GM20000 (cell line): ENCODE results near the gene SLC25A26.

Experiments
- DNase-seq: peaks from one replicate; pipeline ENCODE4 v3.0.0; 2012; ENCODE audit warnings: low spot score
- TF ChIP-seq, protein P1 (sequence below): IDR thresholded peaks from 2 replicates; pipeline ENCODE4 v1.5.1; 2012; ENCODE audit warnings: mild to moderate bottlenecking, control low read depth; ENCODE audit errors: extremely low read depth, missing control alignments

The SLC25A26 gene

DNA sequence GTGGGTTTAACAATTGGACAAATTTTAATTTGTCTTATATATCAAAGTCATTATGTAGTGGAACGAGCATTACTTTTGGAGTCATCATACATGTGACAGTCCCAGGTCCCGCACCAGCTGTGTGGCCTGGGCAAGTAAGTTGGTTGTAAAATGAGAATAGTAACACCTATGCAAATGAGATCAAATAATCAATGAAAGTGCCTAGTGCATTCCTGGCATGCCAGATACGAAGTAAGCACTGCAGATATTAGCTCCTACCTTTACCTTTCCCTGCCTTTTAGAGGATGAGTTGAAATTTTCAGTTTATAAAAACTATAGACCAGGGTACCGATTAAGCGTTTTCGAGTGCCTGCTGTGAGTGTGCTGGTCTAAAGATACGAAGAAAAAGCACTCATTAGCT is 145.9 kb downstream of the SLC25A26 start:
- TF ChIP-seq, protein P1, sequence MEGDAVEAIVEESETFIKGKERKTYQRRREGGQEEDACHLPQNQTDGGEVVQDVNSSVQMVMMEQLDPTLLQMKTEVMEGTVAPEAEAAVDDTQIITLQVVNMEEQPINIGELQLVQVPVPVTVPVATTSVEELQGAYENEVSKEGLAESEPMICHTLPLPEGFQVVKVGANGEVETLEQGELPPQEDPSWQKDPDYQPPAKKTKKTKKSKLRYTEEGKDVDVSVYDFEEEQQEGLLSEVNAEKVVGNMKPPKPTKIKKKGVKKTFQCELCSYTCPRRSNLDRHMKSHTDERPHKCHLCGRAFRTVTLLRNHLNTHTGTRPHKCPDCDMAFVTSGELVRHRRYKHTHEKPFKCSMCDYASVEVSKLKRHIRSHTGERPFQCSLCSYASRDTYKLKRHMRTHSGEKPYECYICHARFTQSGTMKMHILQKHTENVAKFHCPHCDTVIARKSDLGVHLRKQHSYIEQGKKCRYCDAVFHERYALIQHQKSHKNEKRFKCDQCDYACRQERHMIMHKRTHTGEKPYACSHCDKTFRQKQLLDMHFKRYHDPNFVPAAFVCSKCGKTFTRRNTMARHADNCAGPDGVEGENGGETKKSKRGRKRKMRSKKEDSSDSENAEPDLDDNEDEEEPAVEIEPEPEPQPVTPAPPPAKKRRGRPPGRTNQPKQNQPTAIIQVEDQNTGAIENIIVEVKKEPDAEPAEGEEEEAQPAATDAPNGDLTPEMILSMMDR = no peak
- DNase-seq = no peak

DNA sequence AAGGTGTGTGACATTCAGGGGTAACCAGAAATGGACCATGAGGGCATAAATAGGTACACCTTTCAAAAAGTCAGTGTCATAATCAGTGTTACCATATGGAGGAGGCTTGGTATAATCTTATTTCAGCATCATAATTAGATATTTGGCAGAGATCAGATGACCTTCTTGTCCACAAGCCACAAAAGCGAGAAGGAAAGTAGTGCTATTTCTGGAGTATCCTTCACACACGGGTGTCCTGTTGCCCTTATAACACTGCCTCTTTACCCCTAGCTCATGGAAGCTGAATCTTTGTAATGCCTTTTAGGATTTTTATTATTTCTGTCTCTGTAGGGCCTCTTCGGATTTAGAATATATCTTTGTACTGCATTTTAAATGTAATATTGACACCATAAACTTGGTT is 147.2 kb downstream of the SLC25A26 start:
- no peak for DNase-seq
- TF ChIP-seq, protein P1 = no peak

DNA sequence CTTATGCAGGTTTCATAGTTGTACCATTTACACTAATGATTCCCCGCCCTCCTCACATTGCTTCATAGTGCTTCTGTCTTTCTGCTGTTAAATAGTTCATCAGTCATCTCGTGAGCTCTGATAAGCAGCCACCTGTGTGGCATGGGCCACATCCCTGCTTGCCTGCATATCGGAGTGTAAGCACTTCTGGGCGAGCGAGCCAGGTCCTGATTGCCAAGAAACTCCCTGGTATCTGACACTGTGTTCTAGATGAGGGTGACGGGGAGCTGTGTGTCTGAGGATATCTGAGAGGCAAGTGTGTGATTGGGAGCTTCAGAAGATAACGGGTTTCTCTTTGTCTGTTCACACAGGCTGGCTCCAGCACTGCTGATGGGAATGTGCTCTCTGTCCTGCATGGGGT is 149.4 kb downstream of the SLC25A26 start:
- no peak for DNase-seq
- TF ChIP-seq, protein P1 = no peak

DNA sequence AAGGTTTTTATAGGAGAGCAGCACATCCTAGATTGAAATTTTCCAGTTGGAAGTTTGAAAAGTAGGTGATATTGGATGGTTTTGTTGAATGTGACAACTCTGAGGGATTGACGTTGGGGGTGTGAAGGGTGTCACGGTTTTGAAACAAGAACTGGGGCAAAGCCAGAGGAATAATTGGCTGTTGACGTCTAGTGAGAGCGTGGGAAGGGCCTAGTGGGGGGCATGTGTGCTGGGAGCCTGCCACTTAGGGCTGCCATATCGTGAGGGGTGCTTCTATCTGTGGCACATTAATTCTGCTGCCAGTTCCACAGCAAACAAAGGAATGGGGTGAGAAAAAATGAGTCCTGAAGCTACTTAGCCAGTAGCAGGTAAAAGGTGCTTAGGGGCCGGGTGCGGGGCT is 150.6 kb downstream of the SLC25A26 start:
- TF ChIP-seq, protein P1 = no peak

DNA sequence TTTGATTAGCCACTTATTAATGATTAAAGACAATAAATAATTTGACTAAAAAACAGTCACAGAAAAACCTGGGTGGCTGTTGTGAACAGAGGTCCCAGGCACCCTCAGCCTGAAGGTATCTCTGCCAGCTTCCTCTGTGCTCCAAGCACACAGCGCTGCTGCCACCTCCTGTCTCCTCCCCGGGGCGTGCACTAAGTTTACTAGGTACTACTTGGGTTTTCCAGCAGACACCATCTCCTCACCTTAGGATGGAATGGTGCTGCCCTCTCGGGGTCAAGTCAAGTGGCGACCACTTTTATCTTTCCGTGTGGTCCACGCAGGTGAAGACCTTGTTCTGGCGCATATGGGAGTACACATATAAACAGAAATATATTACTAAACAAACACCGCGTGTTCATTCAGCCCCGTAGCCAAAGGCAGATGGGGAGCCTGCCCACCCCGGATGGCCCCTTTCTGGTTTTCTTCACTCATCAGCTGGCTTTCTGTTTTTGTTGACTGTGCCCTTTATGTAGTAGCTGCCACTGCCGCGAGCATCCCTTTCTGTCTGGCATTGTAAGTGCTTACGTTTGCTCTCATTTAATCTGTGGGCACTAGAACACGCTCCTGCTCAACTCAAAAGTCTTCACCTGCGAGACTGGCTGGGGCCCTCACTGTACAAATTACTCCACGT is 152.0 kb downstream of the SLC25A26 start:
- DNase-seq = peak; percentile 36
- TF ChIP-seq, protein P1 = no peak

More for the DNA sequence above, 150.6 kb downstream of the SLC25A26 start:
- DNase-seq = no peak

DNA sequence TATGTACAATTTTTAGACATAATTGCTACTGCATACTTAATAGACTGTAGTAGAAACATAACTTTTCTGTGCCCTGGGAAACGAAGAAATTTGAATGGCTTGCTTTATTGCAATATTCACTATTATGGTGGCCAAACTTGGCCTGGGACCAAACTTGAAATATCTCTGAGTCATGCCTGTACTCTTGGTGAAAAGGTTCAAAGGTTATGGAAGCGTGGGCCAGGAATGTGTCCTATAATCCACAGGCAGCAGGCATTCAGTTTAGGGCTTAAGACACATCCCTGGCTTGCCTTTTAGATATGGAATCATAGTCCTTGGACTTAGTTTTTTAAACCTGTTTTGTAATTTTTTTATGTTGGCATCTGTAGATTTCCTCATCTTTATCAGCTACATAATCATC is 155.8 kb downstream of the SLC25A26 start:
- DNase-seq = no peak
- TF ChIP-seq, protein P1 = no peak

DNA sequence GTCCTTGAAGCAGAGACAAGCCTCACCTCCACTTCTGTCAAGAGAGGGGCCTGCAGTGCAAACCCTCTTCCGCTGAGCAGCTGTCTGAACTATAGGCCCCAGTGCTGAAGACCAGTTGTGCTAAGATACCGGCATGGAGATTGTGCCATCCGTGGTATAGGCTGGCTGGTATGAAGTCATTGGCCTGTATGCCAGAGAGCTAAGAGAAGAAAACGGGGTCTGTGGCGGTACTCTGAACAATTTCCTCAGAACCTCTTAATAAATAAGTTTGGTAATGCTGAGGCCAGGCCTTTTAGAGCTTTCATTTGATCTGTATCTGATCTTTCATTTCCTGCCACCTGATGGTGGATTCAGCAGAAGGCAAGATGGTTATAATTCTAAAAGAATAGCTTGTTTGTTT is 157.0 kb downstream of the SLC25A26 start:
- no peak for DNase-seq
- TF ChIP-seq, protein P1 = no peak
